ENCODE results near the gene WWC2.
"Not testable (repeated sequence)": the region's sequence is repeated elsewhere in the genome, so short reads cannot be mapped to it uniquely, and the experiment has no call there.

WWC2 gene

DNA sequence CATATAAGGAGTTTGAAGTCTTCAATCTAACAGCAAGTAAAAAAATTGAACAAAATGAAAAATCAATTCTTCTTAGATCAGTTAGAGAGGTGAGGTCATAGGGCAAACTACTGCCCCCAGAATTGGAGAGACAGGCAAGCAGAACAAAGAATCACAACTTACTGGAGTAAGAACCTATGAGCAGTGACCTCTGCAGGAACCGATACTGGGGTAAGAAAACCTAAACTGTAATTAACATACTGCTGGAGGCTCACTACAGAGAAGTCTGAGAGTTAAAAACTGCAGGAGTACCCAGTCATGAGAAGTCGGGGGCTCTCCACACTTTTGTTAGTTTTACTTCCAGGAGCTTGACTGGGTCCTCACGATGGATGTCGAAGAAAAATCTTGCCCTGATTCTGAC lies 205.0 kb downstream of the WWC2 start:
- H3K4me3 ChIP-seq (ENCODE audit: low read length), result no peak overlapping the region
- no peak for DNase-seq (ENCODE audit: low read depth, low spot score)

GRCh38 chr4:183304538-183304937 lies 205.5 kb downstream of the WWC2 start:
- DNase-seq (ENCODE audit: low read depth, low spot score), result no peak
- no peak overlapping the region for H3K4me3 ChIP-seq (ENCODE audit: low read length)

GRCh38 chr4:183306811-183307210 lies 207.8 kb downstream of the WWC2 start:
- no peak for DNase-seq (ENCODE audit: low read depth, low spot score)
- H3K4me3 ChIP-seq (ENCODE audit: low read length), result no peak overlapping the region

- no peak for DNase-seq (ENCODE audit: low read depth, low spot score)
- H3K4me3 ChIP-seq (ENCODE audit: low read length), result no peak overlapping the region
These were observed 213.8 kb downstream of the WWC2 start for GRCh38 chr4:183312841-183313240.

GRCh38 chr4:183314336-183314735 lies 215.3 kb downstream of the WWC2 start:
- no peak overlapping the region for H3K4me3 ChIP-seq (ENCODE audit: low read length)
- no peak for DNase-seq (ENCODE audit: low read depth, low spot score)

- H3K4me3 ChIP-seq (ENCODE audit: low read length), result no peak overlapping the region
- no peak for DNase-seq (ENCODE audit: low read depth, low spot score)
These were observed 215.7 kb downstream of the WWC2 start for GRCh38 chr4:183314806-183315205.

GRCh38 chr4:183318656-183319055 lies 219.6 kb downstream of the WWC2 start:
- DNase-seq (ENCODE audit: low read depth, low spot score), result no peak

GRCh38 chr4:183320211-183321059 lies 221.4 kb downstream of the WWC2 start, which contains the start of gene CLDN22:
Gene CLDN22 (minus strand): TSS chr4:183320276. CDS start chr4:183320218, 58 bp downstream.
- DNase-seq (ENCODE audit: low read depth, low spot score), result no peak

More at GRCh38 chr4:183318656-183319055, 219.6 kb downstream of the WWC2 start:
- no peak overlapping the region for H3K4me3 ChIP-seq (ENCODE audit: low read length)

DNA sequence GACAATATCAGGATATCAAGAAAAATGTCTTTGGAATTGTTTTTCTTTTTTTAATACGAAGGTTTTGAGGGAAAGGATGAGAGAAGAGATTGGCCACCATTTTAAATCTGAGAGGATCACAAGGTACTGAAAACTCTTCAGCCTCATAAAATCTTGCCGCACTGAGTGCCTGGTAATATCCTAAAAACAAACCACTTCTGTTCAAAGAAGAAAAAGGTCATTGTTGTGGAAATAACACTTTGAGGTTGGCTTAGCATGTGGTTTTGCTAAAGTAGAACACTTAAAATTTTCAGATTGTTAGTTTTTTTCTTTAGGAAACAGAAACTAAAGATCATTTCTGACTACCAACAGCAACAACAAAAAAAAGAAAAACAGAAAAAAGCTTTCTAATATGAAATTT lies 222.0 kb downstream of the WWC2 start:
- DNase-seq (ENCODE audit: low read depth, low spot score), result peak; percentile 35

More at GRCh38 chr4:183320211-183321059, 221.4 kb downstream of the WWC2 start, which contains the start of gene CLDN22:
- no peak within 1 kb of the TSS for H3K4me3 ChIP-seq (ENCODE audit: low read length)

GRCh38 chr4:183321516-183321915 lies 222.5 kb downstream of the WWC2 start:
- H3K4me3 ChIP-seq (ENCODE audit: low read length), result no peak overlapping the region
- no peak for DNase-seq (ENCODE audit: low read depth, low spot score)

More for the DNA sequence above, 222.0 kb downstream of the WWC2 start:
- no peak overlapping the region for H3K4me3 ChIP-seq (ENCODE audit: low read length)

GRCh38 chr4:183322326-183322725 lies 223.3 kb downstream of the WWC2 start, which contains the start of gene CLDN24:
Gene CLDN24 (minus strand): TSS chr4:183322426. CDS start chr4:183322426, 0 bp downstream.
- H3K4me3 ChIP-seq (ENCODE audit: low read length), result no peak within 1 kb of the TSS
- DNase-seq (ENCODE audit: low read depth, low spot score), result no peak

GRCh38 chr4:183323295-183323694 lies 224.2 kb downstream of the WWC2 start:
- DNase-seq (ENCODE audit: low read depth, low spot score), result no peak
- no peak overlapping the region for H3K4me3 ChIP-seq (ENCODE audit: low read length)

DNA sequence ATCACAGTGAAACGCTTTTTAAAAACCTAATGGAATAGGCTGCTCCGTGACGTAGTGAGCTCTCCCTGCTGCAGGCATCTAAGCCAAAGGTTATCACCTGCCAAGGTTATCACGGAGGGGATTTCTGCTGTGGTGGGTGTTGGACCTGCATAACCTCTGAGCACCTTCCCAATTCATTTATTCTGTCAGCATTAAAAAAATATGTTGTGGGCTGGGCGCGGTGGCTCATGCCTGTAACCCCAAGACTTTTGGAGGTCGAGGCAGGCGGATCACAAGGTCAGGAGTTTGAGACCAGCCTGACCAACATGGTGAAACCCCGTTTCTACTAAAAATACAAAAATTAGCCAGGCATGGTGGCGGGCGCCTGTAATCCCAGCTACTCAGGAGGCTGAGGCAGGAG lies 225.0 kb downstream of the WWC2 start:
- not testable (repeated sequence) for DNase-seq (ENCODE audit: low read depth, low spot score); H3K4me3 ChIP-seq (ENCODE audit: low read length)

GRCh38 chr4:183324619-183325018 lies 225.6 kb downstream of the WWC2 start:
- no peak for DNase-seq (ENCODE audit: low read depth, low spot score)
- no peak overlapping the region for H3K4me3 ChIP-seq (ENCODE audit: low read length)

DNA sequence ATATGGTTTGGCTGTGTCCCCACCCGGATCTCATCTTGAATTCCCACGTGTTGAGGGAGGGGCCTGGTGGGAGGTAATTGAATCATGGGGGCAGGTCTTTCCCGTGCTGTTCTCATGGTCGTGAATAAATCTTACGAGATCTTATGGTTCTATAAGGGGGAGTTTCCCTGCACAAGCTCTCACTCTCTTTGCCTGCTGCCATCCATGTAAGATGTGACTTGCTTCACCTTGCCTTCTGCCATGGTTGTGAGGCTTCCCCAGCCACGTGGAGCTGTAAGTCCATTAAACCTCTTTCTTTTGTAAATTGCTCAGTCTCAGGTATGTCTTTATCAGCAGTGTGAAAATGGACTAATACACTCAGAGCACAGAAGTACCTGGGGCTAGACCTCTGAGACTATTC lies 227.3 kb downstream of the WWC2 start:
- H3K4me3 ChIP-seq (ENCODE audit: low read length); DNase-seq (ENCODE audit: low read depth, low spot score): not testable (repeated sequence)

- no peak overlapping the region for H3K4me3 ChIP-seq (ENCODE audit: low read length)
- no peak for DNase-seq (ENCODE audit: low read depth, low spot score)
These were observed 227.8 kb downstream of the WWC2 start for GRCh38 chr4:183326853-183327252.

DNA sequence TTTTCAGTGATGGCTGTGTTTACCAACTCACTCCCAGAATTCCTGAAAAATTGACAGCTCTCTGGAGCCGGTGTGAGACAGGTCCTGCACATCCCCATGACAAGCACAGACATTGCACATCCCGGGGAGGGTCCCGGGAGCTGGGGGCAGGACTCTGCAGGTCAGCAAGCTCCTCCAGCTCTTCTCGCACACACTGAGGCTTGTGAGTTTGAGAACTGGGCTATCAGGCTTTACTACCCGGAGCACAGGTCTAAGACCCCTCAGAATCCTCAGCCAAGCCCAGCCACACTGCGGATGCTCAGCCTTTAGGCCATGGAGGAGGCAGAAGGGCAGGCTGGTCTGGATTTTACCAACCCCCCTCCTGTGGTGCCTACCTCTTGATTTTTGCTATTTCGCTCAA lies 228.8 kb downstream of the WWC2 start:
- no peak overlapping the region for H3K4me3 ChIP-seq (ENCODE audit: low read length)
- no peak for DNase-seq (ENCODE audit: low read depth, low spot score)

GRCh38 chr4:183328832-183329231 lies 229.8 kb downstream of the WWC2 start:
- DNase-seq (ENCODE audit: low read depth, low spot score), result no peak
- H3K4me3 ChIP-seq (ENCODE audit: low read length), result no peak overlapping the region

DNA sequence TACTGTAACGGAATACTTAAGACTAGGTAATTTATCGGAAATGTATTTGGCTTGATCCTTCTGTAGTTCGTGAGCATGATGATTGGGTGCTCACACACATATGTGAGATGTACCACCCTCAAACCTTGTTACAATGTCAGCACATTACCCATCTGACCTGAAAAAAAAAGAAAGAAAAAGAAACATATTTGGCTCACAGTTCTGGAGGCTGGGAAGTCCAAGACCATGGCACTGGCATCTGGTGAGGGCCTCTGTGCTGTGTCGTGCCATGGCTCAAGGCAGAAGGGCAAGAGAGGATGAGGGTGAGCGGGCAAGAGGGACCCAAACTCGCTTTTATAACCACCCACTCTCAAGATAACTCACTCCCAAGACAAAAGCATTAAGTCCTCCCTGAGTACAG lies 230.2 kb downstream of the WWC2 start:
- H3K4me3 ChIP-seq (ENCODE audit: low read length), result no peak overlapping the region
- no peak for DNase-seq (ENCODE audit: low read depth, low spot score)

GRCh38 chr4:183329954-183330742 lies 231.1 kb downstream of the WWC2 start:
- H3K4me3 ChIP-seq (ENCODE audit: low read length), result no peak overlapping the region
- DNase-seq (ENCODE audit: low read depth, low spot score), result no peak
